A549 (cell line): ENCODE results near the gene THSD7A. TPM values are rescaled to one million over a fixed set of nuclear protein-coding genes. Genes with fewer than 3 reads are reported as not detected.
"Not testable (repeated sequence)": the region's sequence is repeated elsewhere in the genome, so short reads cannot be mapped to it uniquely, and the experiment has no call there.

Experiments used
- ATAC-seq, 2 experiments: fragments of 200-7000 bp in 1 of 2; fragments of >200 bp in 1 of 2; cut with Nextera tagmentation in 1 of 2; cut with Tn5 transposase in 1 of 2; 3 replicates each; pipeline versions ENCODE4 v1.8.0 to v1.9.1; 2018 to 2020; ENCODE audit warnings: mild to moderate bottlenecking in 1 of 2, moderate library complexity in 1 of 2
- CTCF ChIA-PET: fragments of 300-600 bp; sonication (Branson Sonifier 250); formaldehyde crosslinking; extraction: SDS; loops from one replicate; lab custom pipeline; 2021; ENCODE audit warnings: antibody characterized with exemption, inconsistent platforms; lab: Yijun Ruan, JAX
- POLR2A ChIA-PET: fragments of 350-600 bp; formaldehyde crosslinking; extraction: SDS; loops from one replicate; lab custom pipeline; 2021; ENCODE audit warnings: antibody characterized with exemption, inconsistent platforms; lab: Yijun Ruan, JAX
- DNase-seq, 2 experiments: peaks; one replicate each; pipeline versions ENCODE4 v3.0.0 to v3.0.0-alpha.2; 2011 to 2016; ENCODE audit warnings: low read depth in 1 of 2, low spot score in 1 of 2
- FAIRE-seq: peaks from 2 replicates; lab custom pipeline; 2011; peaks lifted over from hg19 to GRCh38; lab: Jason Lieb, UNC
- H3K27ac ChIP-seq, 2 experiments: fragments of >200 bp; sonication (Bioruptor Twin); formaldehyde crosslinking; 3 replicates each; pipeline ENCODE4 v1.5.1; 2016 to 2017
- H3K4me1 ChIP-seq: fragments of >200 bp; sonication (Bioruptor Twin); formaldehyde crosslinking; 3 replicates; pipeline ENCODE4 v1.6.1; 2016
- H3K4me2 ChIP-seq: fragments of >200 bp; sonication (Bioruptor Twin); formaldehyde crosslinking; 3 replicates; pipeline ENCODE4 v1.6.1; 2016
- H3K4me3 ChIP-seq: fragments of >200 bp; sonication (Bioruptor Twin); formaldehyde crosslinking; 3 replicates; pipeline ENCODE4 v1.5.1; 2016
- H3K9me3 ChIP-seq: fragments of >200 bp; sonication (Bioruptor Twin); formaldehyde crosslinking; 3 replicates; pipeline ENCODE4 v1.6.1; 2016
- CBX8 ChIP-seq: fragments of 200-600 bp; sonication (generic); IDR thresholded peaks from 2 replicates; pipeline ENCODE4 v1.6.1; 2016
- EHMT2 ChIP-seq: fragments of 200-600 bp; sonication (generic); IDR thresholded peaks from 2 replicates; pipeline ENCODE4 v1.6.1; 2016; ENCODE audit warnings: antibody characterized with exemption, low read depth, mild to moderate bottlenecking, moderate library complexity
- ELK1 ChIP-seq: fragments of 150-350 bp; IDR thresholded peaks from 2 replicates; pipeline ENCODE4 v1.6.1; 2014; ENCODE audit warnings: low read depth, mild to moderate bottlenecking, low read length
- GATA3 ChIP-seq: IDR thresholded peaks from 2 replicates; pipeline ENCODE4 v1.6.1; 2012; ENCODE audit warnings: borderline replicate concordance
- HMGXB4 ChIP-seq: fragments of 250-450 bp; sonication (Bioruptor Pico); IDR thresholded peaks from 2 replicates; pipeline ENCODE4 v1.5.0; 2021; ENCODE audit warnings: mild to moderate bottlenecking, moderate library complexity, borderline replicate concordance
- JUN ChIP-seq, 2 experiments: fragments of >200 bp; sonication (Bioruptor Twin); formaldehyde crosslinking; IDR thresholded peaks; 2 replicates in 1 of 2; 3 replicates in 1 of 2; pipeline ENCODE4 v1.6.1; 2016 to 2017
- KDM5A ChIP-seq: fragments of 200-600 bp; sonication (generic); IDR thresholded peaks from 2 replicates; pipeline ENCODE4 v1.6.1; 2016; ENCODE audit warnings: antibody characterized with exemption, mild to moderate bottlenecking
- MAZ ChIP-seq: fragments of 150-350 bp; IDR thresholded peaks from 2 replicates; pipeline ENCODE4 v1.6.1; 2014; ENCODE audit warnings: antibody characterized with exemption, low read depth, low read length, borderline replicate concordance
- MYC ChIP-seq: IDR thresholded peaks from 2 replicates; pipeline ENCODE4 v1.6.1; 2012; ENCODE audit warnings: mild to moderate bottlenecking, inconsistent platforms, low read length, improper control_type of control experiment, borderline replicate concordance
- NFE2L2 ChIP-seq: fragments of 150-350 bp; conservative IDR thresholded peaks from 2 replicates; pipeline ENCODE4 v1.6.1; 2014; ENCODE audit warnings: low read length
- POLR2AphosphoS2 ChIP-seq: conservative IDR thresholded peaks from 2 replicates; pipeline ENCODE4 v1.6.1; 2012; ENCODE audit warnings: low read length, improper control_type of control experiment, inconsistent platforms
- RFX5 ChIP-seq: fragments of 450-650 bp; IDR thresholded peaks from 2 replicates; pipeline ENCODE4 v1.7.1; 2014; ENCODE audit warnings: antibody characterized with exemption, mild to moderate bottlenecking, moderate library complexity
- RNF2 ChIP-seq: fragments of 200-600 bp; sonication (generic); IDR thresholded peaks from 2 replicates; pipeline ENCODE4 v1.6.1; 2016; ENCODE audit warnings: low read depth, mild to moderate bottlenecking, antibody characterized with exemption, moderate library complexity, borderline replicate concordance
- USF2 ChIP-seq: fragments of 450-650 bp; IDR thresholded peaks from 2 replicates; pipeline ENCODE4 v1.6.1; 2014; ENCODE audit warnings: antibody characterized with exemption
- ZNF302 ChIP-seq: fragments of 250-450 bp; sonication (Bioruptor Pico); IDR thresholded peaks from 2 replicates; pipeline ENCODE4 v1.9.0; 2021; ENCODE audit warnings: inconsistent platforms, mild to moderate bottlenecking, moderate library complexity
- WGBS: methylation state at CpG from one replicate; pipeline ENCODE4 v1.1.6; 2017; ENCODE audit errors: missing lambda C conversion rate; 5-methylcytosine and 5-hydroxymethylcytosine counted together
- polyA plus RNA-seq, 4 experiments: library from polyadenylated mRNA; depleted of rRNA in 3 of 4; stranded (reverse); fragments of >200 nt; fragmentation: RNase III in 1 of 4; extraction: RNeasy Plus Mini Kit Qiagen cat#74134 plus additional on column Dnase treatment in 1 of 4; gene quantifications; 2 replicates in 3 of 4; 3 replicates in 1 of 4; pipeline ENCODE4 v1.2.3, GENCODE V29; 2011 to 2017

The THSD7A gene
- polyA plus RNA-seq, 2 of the 4 experiments (the other 2 are of a cell fraction), result 5.7 to 11.8 TPM

GRCh38 chr7:11527707-11528106 is 304.3 kb downstream of the THSD7A start:
- no peak for DNase-seq
- H3K27ac ChIP-seq, result no peak overlapping the region
- POLR2A ChIA-PET, result no interaction called here
- 57% methylated on average over 2 of the region's 2 CpGs for WGBS
- no peaks in the 10 kb centered on the region for H3K9me3 ChIP-seq
- no peaks in the 10 kb centered on the region for H3K4me1 ChIP-seq
- H3K4me2 ChIP-seq, result no peak overlapping the region
- no peak for ATAC-seq
- no peak for FAIRE-seq
- no peak overlapping the region for H3K4me3 ChIP-seq
- no peak for TF ChIP-seq GATA3
- TF ChIP-seq RNF2, result no peak
- no peak for TF ChIP-seq HMGXB4 (CRISPR knock-in tag)
- no peak for TF ChIP-seq NFE2L2
- TF ChIP-seq RFX5, result no peak
- TF ChIP-seq JUN (IDR thresholded peaks at IDR 0.05), result no peak
- TF ChIP-seq ZNF302 (CRISPR knock-in tag), result no peak
- no peak for TF ChIP-seq CBX8
- CTCF ChIA-PET, result interaction anchor here (1.2 kb wide), 1 partner anchor 25 kb away, joined by 3 read pairs; no protein-coding TSS in a partner anchor

- CTCF ChIA-PET, result no interaction called here
- no peaks in the 10 kb centered on the region for H3K4me1 ChIP-seq
- no peaks in the 10 kb centered on the region for H3K9me3 ChIP-seq
- POLR2A ChIA-PET, result no interaction called here
- TF ChIP-seq ZNF302 (CRISPR knock-in tag) (no peak), EHMT2 (no peak), USF2 (no peak)
- H3K27ac ChIP-seq, result no peak overlapping the region
- FAIRE-seq (no peak), DNase-seq (no peak), ATAC-seq (no peak)
- H3K4me3 ChIP-seq, result no peak overlapping the region
- H3K4me2 ChIP-seq, result peak overlapping the region; percentile 62
- 57% methylated on average over 5 of the region's 5 CpGs for WGBS
Measured at GRCh38 chr7:11524476-11525397, 307.3 kb downstream of the THSD7A start.

- DNase-seq, POLR2A ChIA-PET, H3K4me1 ChIP-seq, H3K9me3 ChIP-seq, CTCF ChIA-PET, ATAC-seq: not testable (repeated sequence)
- 40% methylated on average over 2 of the region's 2 CpGs for WGBS
- H3K27ac ChIP-seq, result peak overlapping the region in 1 of 2 experiments; percentile 21; a peak in 1 of 6 replicates
- peak overlapping the region; percentile 10; the same call in 1 of the 3 replicates for H3K4me3 ChIP-seq
- FAIRE-seq, result peak; percentile 94
- H3K4me2 ChIP-seq, result peak overlapping the region; percentile 58
Measured at GRCh38 chr7:11521964-11522499, 310.0 kb downstream of the THSD7A start.

- peak in 1 of 2 experiments; percentile 36; a peak in 1 of 6 replicates for ATAC-seq
- H3K4me3 ChIP-seq, result no peak overlapping the region
- TF ChIP-seq POLR2AphosphoS2 (no peak), KDM5A (no peak), ELK1 (no peak), MYC (no peak), MAZ (no peak), EHMT2 (no peak)
- TF ChIP-seq, all 56 proteins: peak for 0
- H3K27ac ChIP-seq, result no peak overlapping the region
- DNase-seq, result no peak
- no peaks in the 10 kb centered on the region for H3K4me1 ChIP-seq
- WGBS, result 61% methylated on average over 1 of the region's 1 CpG
- H3K9me3 ChIP-seq, result no peaks in the 10 kb centered on the region
- ChIA-PET CTCF (no interaction called here), POLR2A (no interaction called here)
- FAIRE-seq, result no peak
- H3K4me2 ChIP-seq, result no peak overlapping the region
Measured at GRCh38 chr7:11517853-11518252, 314.1 kb downstream of the THSD7A start.
